Measurements from ENCODE around the gene STARD3.
A peak's percentile ranks its signal among the peaks of the same experiment; 100 is the strongest.
"Not testable (repeated sequence)": the region's sequence is repeated elsewhere in the genome, so short reads cannot be mapped to it uniquely, and the experiment has no call there.

Gene STARD3

GRCh38 chr17:39636927-39637736 is at the start of gene STARD3:
TSS of gene STARD3 (plus strand) at chr17:39637144. CDS start at chr17:39653532, 16,388 bp downstream.
- peak; percentile 77 to 90 for DNase-seq

GRCh38 chr17:39590180-39590579 is 46.8 kb upstream of the STARD3 start:
- DNase-seq, result not testable (repeated sequence)

- no peak for DNase-seq
Measured at GRCh38 chr17:39591958-39592954, 44.7 kb upstream of the STARD3 start.

GRCh38 chr17:39593371-39593770 is 43.6 kb upstream of the STARD3 start:
- DNase-seq, result no peak

- DNase-seq, result no peak
Measured at GRCh38 chr17:39595294-39595693, 41.6 kb upstream of the STARD3 start.

- no peak for DNase-seq
Measured at GRCh38 chr17:39595928-39596510, 40.9 kb upstream of the STARD3 start.

- DNase-seq, result no peak
Measured at GRCh38 chr17:39596543-39597267, 40.2 kb upstream of the STARD3 start.

- no peak for DNase-seq
Measured at GRCh38 chr17:39597372-39598046, 39.4 kb upstream of the STARD3 start.

GRCh38 chr17:39598047-39598481 is 38.9 kb upstream of the STARD3 start:
- DNase-seq, result no peak

GRCh38 chr17:39598630-39599003 is 38.3 kb upstream of the STARD3 start:
- no peak for DNase-seq

GRCh38 chr17:39599004-39599664 is 37.8 kb upstream of the STARD3 start:
- DNase-seq, result no peak

- DNase-seq, result no peak
Measured at GRCh38 chr17:39599665-39600231, 37.2 kb upstream of the STARD3 start.

- no peak for DNase-seq
Measured at GRCh38 chr17:39600288-39600996, 36.5 kb upstream of the STARD3 start.

- DNase-seq, result no peak
Measured at GRCh38 chr17:39600997-39601597, 35.8 kb upstream of the STARD3 start.

GRCh38 chr17:39601758-39602532 is 35.0 kb upstream of the STARD3 start:
- DNase-seq, result no peak

GRCh38 chr17:39602533-39603303 is 34.2 kb upstream of the STARD3 start:
- DNase-seq, result no peak

GRCh38 chr17:39603304-39604016 is 33.5 kb upstream of the STARD3 start:
- DNase-seq, result no peak
